ENCODE measurements around the gene IQSEC1.
A peak's percentile ranks its signal among the peaks of the same experiment; 100 is the strongest.

The IQSEC1 gene

DNA sequence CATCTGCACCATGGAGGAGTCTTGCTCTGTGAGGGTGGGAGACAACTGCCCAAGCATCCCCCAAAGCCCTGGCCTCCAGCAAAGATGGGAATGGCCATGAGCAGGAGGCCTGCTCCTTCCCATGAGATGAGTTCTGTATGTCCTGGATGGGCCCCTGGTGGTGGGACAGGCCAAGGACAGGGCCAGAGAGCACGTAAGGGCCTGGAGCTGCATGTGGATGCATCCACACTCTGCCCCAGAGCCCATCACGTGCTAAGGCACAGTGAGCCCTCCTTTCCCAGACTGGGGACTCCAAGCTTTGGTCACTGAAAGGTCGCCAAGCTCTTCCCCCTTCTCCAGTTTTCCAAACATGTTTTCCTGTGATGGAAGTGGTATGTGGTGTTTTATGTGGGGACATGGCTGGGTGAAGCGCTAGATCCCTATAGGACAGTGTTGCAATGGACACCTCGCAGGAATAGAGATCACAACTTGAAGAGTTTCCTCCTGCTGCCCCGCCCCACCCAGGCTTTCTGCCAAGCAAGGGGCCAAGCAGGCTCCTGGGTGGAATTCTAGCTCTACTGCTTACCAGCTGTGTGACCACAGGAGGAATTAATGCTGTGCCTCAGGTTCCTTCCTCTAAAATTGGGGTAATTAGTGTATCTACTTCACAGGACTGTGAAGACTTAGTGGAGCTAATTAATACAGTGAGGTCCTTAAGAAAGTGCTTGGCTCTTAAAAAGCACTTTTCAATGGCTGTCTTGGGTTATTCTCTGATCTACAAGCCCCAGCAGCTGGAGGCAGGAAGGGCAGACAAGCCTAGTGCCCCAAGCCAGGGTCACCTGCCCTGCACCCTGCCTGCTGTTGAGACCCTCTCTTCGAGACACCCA, 125.5 kb downstream of the IQSEC1 start:
- DNase-seq = peak; percentile 89

DNA sequence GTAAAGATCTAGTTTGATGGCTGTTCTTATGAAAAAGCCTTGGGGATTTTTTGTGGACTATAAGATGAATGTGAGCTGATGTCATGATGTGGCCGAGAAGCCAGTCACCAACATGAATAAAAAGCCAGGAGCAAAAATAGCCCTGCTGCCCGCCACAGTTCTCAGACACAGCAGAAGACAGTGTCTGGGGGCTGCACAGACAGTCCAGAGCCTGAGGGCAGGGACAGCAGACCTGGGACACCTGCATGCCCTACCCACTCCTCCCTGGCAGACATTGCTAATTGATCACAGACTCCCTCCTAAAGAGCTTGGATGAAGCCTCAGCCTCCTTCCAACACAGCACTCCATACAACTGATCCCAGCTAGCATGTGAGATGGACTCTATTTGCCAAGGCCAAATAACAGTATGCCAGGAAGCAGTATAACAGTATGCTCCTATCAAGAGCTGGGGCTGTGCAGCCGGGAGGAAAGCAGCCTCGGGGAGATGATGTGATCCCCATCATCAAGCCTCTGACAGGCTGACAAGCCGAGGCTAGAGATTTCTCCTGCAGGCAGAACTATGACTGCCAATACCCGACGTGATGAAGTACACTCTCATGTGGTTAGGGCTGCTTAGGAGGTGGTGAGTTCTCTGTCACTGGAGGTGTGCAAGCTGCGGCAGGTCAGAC, 126.4 kb downstream of the IQSEC1 start:
- DNase-seq = no peak

GRCh38 chr3:12946251-12946648, 127.0 kb downstream of the IQSEC1 start:
- DNase-seq = no peak

GRCh38 chr3:12944849-12945248, 128.4 kb downstream of the IQSEC1 start:
- DNase-seq = no peak

GRCh38 chr3:12944413-12944812, 128.8 kb downstream of the IQSEC1 start:
- DNase-seq = no peak

GRCh38 chr3:12943124-12944021, 129.9 kb downstream of the IQSEC1 start:
- DNase-seq = no peak

DNA sequence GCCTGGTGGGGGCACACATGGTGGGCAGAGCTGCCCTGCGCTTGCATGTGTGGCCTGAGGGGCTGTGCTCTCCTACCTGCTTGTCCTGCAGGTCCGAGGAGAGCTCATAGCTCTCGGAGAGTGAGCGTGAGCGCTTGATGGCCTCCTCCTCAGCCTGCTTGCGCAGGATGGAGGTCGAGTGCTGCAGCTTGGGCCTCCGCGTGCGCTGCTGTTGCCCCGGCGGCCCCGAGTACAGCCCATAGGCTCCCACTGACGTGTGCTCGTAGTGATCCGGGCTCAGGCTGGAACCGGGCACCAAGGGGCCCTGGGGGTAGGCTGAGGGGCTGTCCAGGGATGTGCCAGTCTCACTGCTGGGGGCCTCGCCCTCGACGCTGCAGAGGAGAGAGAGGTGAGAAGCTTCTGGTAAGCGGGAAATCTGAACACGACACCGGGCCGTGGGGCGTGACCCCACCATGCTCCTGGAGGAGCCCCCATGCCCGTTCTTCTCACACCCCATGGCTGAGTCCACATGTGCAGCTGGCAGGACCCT, 131.7 kb downstream of the IQSEC1 start:
- no peak for DNase-seq

- no peak for DNase-seq
These were observed 132.4 kb downstream of the IQSEC1 start for GRCh38 chr3:12940854-12941253.

DNA sequence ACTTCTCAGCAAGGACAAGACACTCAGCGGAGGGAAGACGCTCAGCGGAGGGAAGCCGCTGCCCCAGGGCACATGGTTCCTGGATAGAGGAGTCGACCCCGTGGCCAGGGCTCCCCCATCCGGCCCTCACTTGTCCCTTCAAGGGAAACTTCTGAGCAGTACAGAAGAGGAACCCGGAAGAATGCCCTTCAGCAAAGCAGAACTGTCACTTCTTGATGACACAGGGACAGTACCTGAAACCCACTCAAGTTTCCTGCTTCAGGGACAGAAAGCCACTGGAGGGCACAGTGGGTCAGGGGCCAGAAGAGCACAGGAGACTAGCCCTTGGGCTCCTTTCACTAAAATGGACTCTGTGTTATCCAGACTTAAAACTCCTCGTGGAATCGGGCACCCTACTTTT, 134.1 kb downstream of the IQSEC1 start:
- DNase-seq = no peak

- peak; percentile 88 for DNase-seq
These were observed 134.9 kb downstream of the IQSEC1 start for GRCh38 chr3:12938258-12938711.

DNA sequence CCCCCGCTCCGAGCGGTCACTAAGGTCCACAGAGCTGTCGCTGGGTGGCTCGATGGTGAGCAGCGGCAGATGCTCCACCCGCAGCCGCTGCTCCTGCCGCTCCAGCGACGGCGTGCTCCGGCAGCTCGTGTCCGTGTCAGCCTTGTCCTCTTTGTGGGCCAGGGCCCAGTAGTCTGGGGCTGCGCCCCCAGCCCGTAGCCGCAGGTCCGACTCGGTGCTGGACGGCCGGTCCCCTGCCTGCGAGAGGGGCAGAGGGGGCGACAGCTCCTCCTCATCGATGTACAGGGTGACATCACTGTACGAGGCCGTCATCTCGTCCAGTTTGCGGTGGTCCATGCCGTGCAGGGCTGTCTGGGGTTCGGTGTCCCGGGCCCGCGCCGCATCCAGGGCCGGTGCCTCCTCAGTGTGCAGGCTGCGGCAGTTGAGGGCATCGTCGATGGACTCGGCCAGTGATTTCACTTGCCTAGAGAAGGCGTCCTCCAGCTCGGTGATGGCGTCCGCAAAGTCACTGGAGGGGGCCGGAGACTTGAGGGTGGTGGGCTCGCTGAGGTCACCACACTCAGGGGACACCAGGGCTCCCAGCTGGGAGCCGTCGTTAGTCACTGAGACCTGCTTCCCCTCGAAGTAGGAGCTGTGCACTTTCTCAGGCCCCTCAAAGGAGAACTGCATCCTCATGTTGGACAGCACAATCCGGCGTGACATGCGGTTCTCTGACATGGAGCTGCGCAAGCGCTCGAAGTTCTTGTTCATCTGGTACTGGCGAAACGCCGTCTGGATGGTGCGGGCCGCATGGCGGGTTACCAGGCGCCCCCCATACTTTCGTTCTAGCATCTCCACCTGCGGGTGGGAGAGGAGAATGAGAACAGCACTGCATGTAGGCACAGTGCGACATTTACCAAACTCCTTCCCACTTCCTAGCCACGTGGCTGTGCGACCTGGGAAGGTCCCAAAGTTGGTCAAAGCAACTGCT, 137.1 kb downstream of the IQSEC1 start:
- DNase-seq = no peak

- no peak for DNase-seq
These were observed 138.0 kb downstream of the IQSEC1 start for GRCh38 chr3:12935023-12935860.

- DNase-seq = peak; percentile 74
These were observed 138.8 kb downstream of the IQSEC1 start for GRCh38 chr3:12934431-12934830.

GRCh38 chr3:12933901-12934300, 139.3 kb downstream of the IQSEC1 start:
- DNase-seq = no peak

- DNase-seq = no peak
These were observed 140.5 kb downstream of the IQSEC1 start for GRCh38 chr3:12932754-12933153.

- DNase-seq = no peak
These were observed 140.9 kb downstream of the IQSEC1 start for GRCh38 chr3:12932347-12932746.

- DNase-seq = no peak
These were observed 141.8 kb downstream of the IQSEC1 start for GRCh38 chr3:12931273-12931905.

- no peak for DNase-seq
These were observed 143.4 kb downstream of the IQSEC1 start for GRCh38 chr3:12929801-12930200.

GRCh38 chr3:12926660-12927059, 146.6 kb downstream of the IQSEC1 start:
- no peak for DNase-seq

DNA sequence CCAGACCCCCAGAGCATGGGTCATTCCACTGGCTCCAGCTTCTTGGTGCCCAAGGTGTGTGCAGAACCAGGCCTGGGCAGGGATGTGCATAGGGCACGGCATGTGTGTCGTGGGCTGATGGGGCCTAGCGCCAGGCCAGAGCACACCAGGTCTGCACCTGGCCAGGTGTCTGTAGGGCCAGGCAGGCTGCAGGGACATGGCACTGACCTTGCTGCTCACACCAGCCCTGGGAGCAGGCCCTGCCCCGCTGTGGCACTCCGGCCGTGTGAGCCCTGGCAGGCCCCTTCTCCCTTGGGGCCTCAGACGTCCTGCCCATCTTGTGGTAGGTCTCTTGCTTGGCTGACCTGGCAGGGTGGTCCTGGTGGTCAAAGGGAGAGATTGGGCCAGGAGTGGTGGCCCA, 147.6 kb downstream of the IQSEC1 start:
- DNase-seq = no peak
